Glutamatergic neuron (in vitro differentiated cells): ENCODE measurements around the gene PRDM1. TPM values are rescaled to one million over a fixed set of nuclear protein-coding genes. Genes with fewer than 3 reads are reported as not detected.

Source experiments
- DNase-seq: peaks from one replicate; pipeline ENCODE4 v3.0.0; 2022
- H3K27ac Mint-ChIP-seq: one replicate; pipeline ENCODE4 v1.8.0; 2020; ENCODE audit warnings: mild to moderate bottlenecking, mixed read lengths, inconsistent platforms; ENCODE audit not compliant: unreplicated experiment
- H3K27me3 Mint-ChIP-seq: one replicate; pipeline ENCODE4 v1.8.0; 2020; ENCODE audit warnings: mild to moderate bottlenecking, moderate library complexity, mixed read lengths, inconsistent platforms; ENCODE audit not compliant: unreplicated experiment
- H3K36me3 Mint-ChIP-seq: one replicate; pipeline ENCODE4 v1.8.0; 2020; ENCODE audit warnings: mild to moderate bottlenecking, mixed read lengths, inconsistent platforms; ENCODE audit not compliant: unreplicated experiment
- H3K4me1 Mint-ChIP-seq: one replicate; pipeline ENCODE4 v1.8.0; 2020; ENCODE audit warnings: mild to moderate bottlenecking, low read depth, mixed read lengths, inconsistent platforms; ENCODE audit not compliant: unreplicated experiment
- H3K4me3 Mint-ChIP-seq: one replicate; pipeline ENCODE4 v1.8.0; 2020; ENCODE audit warnings: mild to moderate bottlenecking, mixed read lengths, inconsistent platforms; ENCODE audit not compliant: unreplicated experiment
- H3K9me3 Mint-ChIP-seq: one replicate; pipeline ENCODE4 v1.8.0; 2020; ENCODE audit warnings: mild to moderate bottlenecking, moderate library complexity, mixed read lengths, inconsistent platforms; ENCODE audit not compliant: unreplicated experiment
- CTCF ChIP-seq: fragments of 200-600 bp; sonication (generic); IDR thresholded peaks from one replicate; pipeline ENCODE4 v1.5.0; 2021; ENCODE audit not compliant: partially characterized antibody, unreplicated experiment
- total RNA-seq: library from RNA; stranded (reverse); fragmentation: NEBNext Ultra II Directional; extraction: Animal tissue kit (Norgen Biotek cat#: 25700); gene quantifications from one replicate; pipeline ENCODE4 v1.2.1, GENCODE V29; 2021; ENCODE audit not compliant: unreplicated experiment

PRDM1 gene
- total RNA-seq, 1 donor from 2014 or later: not detected

- Mint-ChIP-seq H3K9me3 (no peaks in the 10 kb centered on the region), H3K27me3 (peaks cover 3% of the 10 kb centered on the region), H3K4me3 (no peak overlapping the region), H3K36me3 (no peaks in the 10 kb centered on the region), H3K27ac (no peak overlapping the region), H3K4me1 (no peaks in the 10 kb centered on the region)
- DNase-seq: no peak
- TF ChIP-seq CTCF: no peak
Observed at GRCh38 chr6:106051226-106051625, 34.9 kb upstream of the PRDM1 start.

- Mint-ChIP-seq H3K9me3 (no peaks in the 10 kb centered on the region), H3K4me3 (no peak overlapping the region), H3K4me1 (no peaks in the 10 kb centered on the region), H3K27ac (no peak overlapping the region), H3K36me3 (no peaks in the 10 kb centered on the region), H3K27me3 (peaks cover 3% of the 10 kb centered on the region)
- TF ChIP-seq CTCF: no peak
- no peak for DNase-seq
Observed at GRCh38 chr6:106053484-106054205, 32.5 kb upstream of the PRDM1 start.

GRCh38 chr6:106055489-106055888 lies 30.6 kb upstream of the PRDM1 start:
- H3K4me3 Mint-ChIP-seq: no peak overlapping the region
- no peaks in the 10 kb centered on the region for H3K9me3 Mint-ChIP-seq
- DNase-seq: no peak
- no peak overlapping the region for H3K27ac Mint-ChIP-seq
- H3K36me3 Mint-ChIP-seq: no peaks in the 10 kb centered on the region
- no peak for TF ChIP-seq CTCF
- H3K27me3 Mint-ChIP-seq: no peaks in the 10 kb centered on the region
- H3K4me1 Mint-ChIP-seq: no peaks in the 10 kb centered on the region

GRCh38 chr6:106056060-106056745 lies 29.9 kb upstream of the PRDM1 start:
- no peaks in the 10 kb centered on the region for H3K4me1 Mint-ChIP-seq
- no peaks in the 10 kb centered on the region for H3K27me3 Mint-ChIP-seq
- no peak overlapping the region for H3K27ac Mint-ChIP-seq
- no peak for DNase-seq
- no peaks in the 10 kb centered on the region for H3K36me3 Mint-ChIP-seq
- no peaks in the 10 kb centered on the region for H3K9me3 Mint-ChIP-seq
- H3K4me3 Mint-ChIP-seq: no peak overlapping the region
- no peak for TF ChIP-seq CTCF

- H3K9me3 Mint-ChIP-seq: no peaks in the 10 kb centered on the region
- DNase-seq: no peak
- H3K27me3 Mint-ChIP-seq: no peaks in the 10 kb centered on the region
- H3K36me3 Mint-ChIP-seq: no peaks in the 10 kb centered on the region
- no peak overlapping the region for H3K4me3 Mint-ChIP-seq
- no peaks in the 10 kb centered on the region for H3K4me1 Mint-ChIP-seq
- no peak overlapping the region for H3K27ac Mint-ChIP-seq
- no peak for TF ChIP-seq CTCF
Observed at GRCh38 chr6:106056746-106057390, 29.3 kb upstream of the PRDM1 start.
